ENCODE results near the gene NEDD4.
"Not testable (repeated sequence)": the region's sequence is repeated elsewhere in the genome, so short reads cannot be mapped to it uniquely, and the experiment has no call there.

- TF ChIP-seq CTCF (IDR thresholded peaks at IDR 0.05; ENCODE audit: low read length); EZH2 (IDR thresholded peaks at IDR 0.05; ENCODE audit: borderline replicate concordance, low read length): not testable (repeated sequence)
These were observed 13.6 kb upstream of the NEDD4 start for GRCh38 chr15:56007053-56007452.

Data from OCI-LY1 (cell line).